PC-9 (cell line): ENCODE results near the gene RIMKLB.

ENCODE experiments used
- CTCF ChIP-seq: fragments of 200-600 bp; sonication (generic); conservative IDR thresholded peaks from 2 replicates; pipeline ENCODE4 v1.6.1; 2017; ENCODE audit warnings: mixed run types, antibody characterized with exemption, mild to moderate bottlenecking, moderate library complexity
- EZH2 ChIP-seq: fragments of 200-600 bp; sonication (generic); IDR thresholded peaks from 2 replicates; pipeline ENCODE4 v1.8.0; 2017; ENCODE audit warnings: antibody characterized with exemption, low read depth

GRCh38 chr12:8817856-8818255, 120.1 kb downstream of the RIMKLB start:
- TF ChIP-seq CTCF = no peak
- no peak for TF ChIP-seq EZH2
